Thoracic aorta (tissue), 2 donors: ENCODE results near the gene VWA8. TPM values are rescaled to one million over a fixed set of nuclear protein-coding genes. Genes with fewer than 3 reads are reported as not detected.

ENCODE experiments used
- ATAC-seq: fragments of 150-250 bp; one replicate; pipeline ENCODE4 v1.8.0; 2017; ENCODE audit warnings: low read depth; ENCODE audit not compliant: insufficient number of reproducible peaks, low FRiP score
- DNase-seq: peaks from one replicate; pipeline ENCODE4 v3.0.0-alpha.2; 2020; ENCODE audit warnings: low spot score
- H3K27ac ChIP-seq, 2 donors: fragments of 200-600 bp; sonication (generic); 1 replicate in 1 of 2; 2 replicates in 1 of 2; pipeline ENCODE4 v1.5.1; 2016; ENCODE audit warnings: mild to moderate bottlenecking in 2 of 2, moderate library complexity in 2 of 2
- H3K27me3 ChIP-seq: fragments of 200-600 bp; sonication (generic); replicated peaks from 2 replicates; pipeline ENCODE4 v1.6.0; 2016; ENCODE audit warnings: mild to moderate bottlenecking; ENCODE audit not compliant: insufficient read depth
- H3K36me3 ChIP-seq: fragments of 200-600 bp; sonication (generic); one replicate; pipeline ENCODE4 v1.5.1; 2016
- H3K4me1 ChIP-seq, 2 donors: fragments of 200-600 bp; sonication (generic); 1 replicate in 1 of 2; 2 replicates in 1 of 2; pipeline versions ENCODE4 v1.5.1 to v1.6.0; 2016; ENCODE audit warnings: low read depth in 2 of 2, mild to moderate bottlenecking in 1 of 2; ENCODE audit not compliant: control insufficient read depth in 1 of 2
- H3K4me3 ChIP-seq: fragments of 200-600 bp; sonication (generic); 2 replicates; pipeline ENCODE4 v1.5.1; 2016; ENCODE audit warnings: mild to moderate bottlenecking
- H3K9me3 ChIP-seq: fragments of 200-600 bp; sonication (generic); 2 replicates; pipeline ENCODE4 v1.5.1; 2016
- total RNA-seq, 2 donors: library from RNA; depleted of rRNA; stranded (reverse); fragments of >200 nt; gene quantifications; one replicate each; pipeline versions ENCODE4 v1.1.0 to v1.2.3, GENCODE V29; 2016
- TF ChIP-seq, protein P1 (sequence below): fragments of 200-600 bp; sonication (generic); IDR thresholded peaks from one replicate; pipeline ENCODE4 v1.5.1; 2019; ENCODE audit warnings: antibody characterized with exemption

Gene VWA8
- total RNA-seq, 2 donors from 2014 or later, result 19.8 to 25.3 TPM

DNA sequence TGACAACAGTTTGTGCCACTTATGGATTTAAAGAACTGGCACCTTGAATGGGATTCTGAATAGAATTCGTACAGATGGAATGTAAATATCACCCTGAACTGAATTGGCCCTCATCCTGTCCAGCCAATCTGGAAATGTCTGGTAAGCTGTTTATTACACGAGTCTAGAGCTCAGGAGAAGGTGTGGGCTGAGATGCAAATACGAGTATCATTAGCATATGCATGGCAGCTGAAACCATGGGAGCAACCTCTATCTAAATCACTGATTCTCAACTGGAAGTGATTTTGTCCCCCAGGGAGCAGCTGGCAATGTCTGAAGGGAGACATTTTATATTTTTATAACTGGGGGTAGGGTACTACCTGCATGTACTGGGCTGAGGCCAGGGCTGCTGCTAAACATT is 15.6 kb upstream of the VWA8 start:
- H3K27me3 ChIP-seq, result no peaks in the 10 kb centered on the region
- H3K4me3 ChIP-seq, result no peak overlapping the region
- H3K4me1 ChIP-seq, result peaks cover 0 to 5% of the 10 kb centered on the region in 2 donors
- H3K9me3 ChIP-seq, result no peaks in the 10 kb centered on the region
- TF ChIP-seq, protein P1, sequence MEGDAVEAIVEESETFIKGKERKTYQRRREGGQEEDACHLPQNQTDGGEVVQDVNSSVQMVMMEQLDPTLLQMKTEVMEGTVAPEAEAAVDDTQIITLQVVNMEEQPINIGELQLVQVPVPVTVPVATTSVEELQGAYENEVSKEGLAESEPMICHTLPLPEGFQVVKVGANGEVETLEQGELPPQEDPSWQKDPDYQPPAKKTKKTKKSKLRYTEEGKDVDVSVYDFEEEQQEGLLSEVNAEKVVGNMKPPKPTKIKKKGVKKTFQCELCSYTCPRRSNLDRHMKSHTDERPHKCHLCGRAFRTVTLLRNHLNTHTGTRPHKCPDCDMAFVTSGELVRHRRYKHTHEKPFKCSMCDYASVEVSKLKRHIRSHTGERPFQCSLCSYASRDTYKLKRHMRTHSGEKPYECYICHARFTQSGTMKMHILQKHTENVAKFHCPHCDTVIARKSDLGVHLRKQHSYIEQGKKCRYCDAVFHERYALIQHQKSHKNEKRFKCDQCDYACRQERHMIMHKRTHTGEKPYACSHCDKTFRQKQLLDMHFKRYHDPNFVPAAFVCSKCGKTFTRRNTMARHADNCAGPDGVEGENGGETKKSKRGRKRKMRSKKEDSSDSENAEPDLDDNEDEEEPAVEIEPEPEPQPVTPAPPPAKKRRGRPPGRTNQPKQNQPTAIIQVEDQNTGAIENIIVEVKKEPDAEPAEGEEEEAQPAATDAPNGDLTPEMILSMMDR, result no peak
- no peak overlapping the region for H3K27ac ChIP-seq
- ATAC-seq (no peak), DNase-seq (no peak)
- H3K36me3 ChIP-seq, result no peaks in the 10 kb centered on the region

DNA sequence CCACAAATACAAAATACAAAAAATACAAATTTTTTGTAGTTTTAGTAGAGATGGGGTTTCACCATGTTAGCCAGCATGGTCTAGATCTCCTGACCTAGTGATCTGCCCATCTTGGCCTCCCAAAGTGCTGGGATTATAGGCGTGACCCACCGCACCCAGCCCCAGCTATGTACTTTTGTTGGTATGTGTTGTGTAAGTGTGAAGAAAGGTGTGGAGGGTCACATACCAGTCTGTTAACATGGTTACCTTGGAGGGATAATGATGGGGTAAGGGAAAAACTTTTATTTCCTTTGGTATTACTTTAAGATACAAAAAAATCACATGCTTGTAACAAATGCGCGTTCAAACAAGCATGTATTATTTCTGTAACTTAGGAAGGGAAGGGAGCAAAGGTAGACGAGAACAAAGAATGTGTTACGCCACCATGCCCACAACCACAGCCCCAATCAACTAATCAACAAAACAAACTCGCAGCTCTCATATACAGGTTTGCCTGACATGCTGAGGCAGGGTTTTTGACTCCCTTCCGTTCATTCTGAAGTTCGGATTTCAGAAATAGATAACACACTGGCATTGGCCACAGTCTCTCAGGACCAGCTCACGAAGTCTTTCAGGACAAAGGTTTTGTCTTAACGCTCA is 13.5 kb upstream of the VWA8 start:
- Histone ChIP-seq H3K27ac (no peak overlapping the region), H3K27me3 (no peaks in the 10 kb centered on the region), H3K4me3 (no peak overlapping the region), H3K4me1 (peaks cover 0 to 5% of the 10 kb centered on the region in 2 donors), H3K9me3 (no peaks in the 10 kb centered on the region), H3K36me3 (no peaks in the 10 kb centered on the region)
- TF ChIP-seq, protein P1, result no peak
- DNase-seq (no peak), ATAC-seq (no peak)

DNA sequence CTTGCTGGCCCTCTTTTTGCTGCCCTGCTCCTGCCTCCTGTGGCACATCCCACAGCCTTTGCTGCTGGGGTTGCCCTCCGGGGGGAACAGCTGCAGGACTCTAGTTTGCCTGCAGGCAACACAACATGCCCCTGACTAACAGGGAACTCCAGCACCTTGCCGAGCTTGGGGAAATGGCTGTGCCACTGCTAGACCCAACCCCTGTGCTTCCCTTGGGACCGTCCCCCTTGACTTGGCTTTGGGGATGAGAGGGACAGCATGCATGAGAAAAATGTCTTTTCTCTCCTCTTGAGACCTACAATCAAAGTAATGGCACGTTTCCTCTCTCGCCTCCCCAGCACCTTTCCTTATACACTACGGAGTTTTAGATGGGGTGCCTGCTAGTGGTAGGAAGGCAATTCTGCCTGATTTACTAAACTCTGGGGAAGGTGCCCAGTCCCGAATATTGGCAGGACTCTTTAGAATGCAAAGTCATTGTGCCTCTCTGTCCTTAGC is 12.4 kb upstream of the VWA8 start:
- Histone ChIP-seq H3K4me3 (no peak overlapping the region), H3K9me3 (no peaks in the 10 kb centered on the region), H3K27me3 (no peaks in the 10 kb centered on the region), H3K27ac (no peak overlapping the region), H3K36me3 (no peaks in the 10 kb centered on the region), H3K4me1 (peaks cover 0 to 5% of the 10 kb centered on the region in 2 donors)
- TF ChIP-seq, protein P1, result peak; percentile 39
- DNase-seq (no peak), ATAC-seq (no peak)

DNA sequence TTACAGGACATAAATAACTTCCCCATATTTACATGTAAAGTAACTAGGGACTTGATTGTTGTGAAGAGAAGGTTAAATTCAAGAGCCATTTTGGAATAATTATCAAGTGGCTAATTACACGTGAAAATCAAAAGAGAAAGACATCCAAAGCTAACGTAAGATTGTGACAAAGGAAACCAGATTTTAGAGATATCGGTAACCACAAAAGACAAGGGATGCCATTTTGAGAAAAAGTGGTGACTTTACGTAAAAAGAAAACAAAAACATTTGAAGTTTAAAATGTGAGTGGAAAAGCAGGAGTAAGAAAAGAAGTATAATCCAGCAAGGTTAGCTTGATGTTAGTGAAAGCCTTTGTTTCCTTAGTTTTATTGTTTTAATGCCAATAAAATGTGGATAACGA is 10.9 kb upstream of the VWA8 start:
- no peak for ATAC-seq
- no peaks in the 10 kb centered on the region for H3K9me3 ChIP-seq
- no peak overlapping the region for H3K27ac ChIP-seq
- no peak for DNase-seq
- TF ChIP-seq, protein P1, result no peak
- no peak overlapping the region for H3K4me3 ChIP-seq
- H3K27me3 ChIP-seq, result no peaks in the 10 kb centered on the region
- no peaks in the 10 kb centered on the region for H3K36me3 ChIP-seq
- H3K4me1 ChIP-seq, result peaks cover 0 to 5% of the 10 kb centered on the region in 2 donors

DNA sequence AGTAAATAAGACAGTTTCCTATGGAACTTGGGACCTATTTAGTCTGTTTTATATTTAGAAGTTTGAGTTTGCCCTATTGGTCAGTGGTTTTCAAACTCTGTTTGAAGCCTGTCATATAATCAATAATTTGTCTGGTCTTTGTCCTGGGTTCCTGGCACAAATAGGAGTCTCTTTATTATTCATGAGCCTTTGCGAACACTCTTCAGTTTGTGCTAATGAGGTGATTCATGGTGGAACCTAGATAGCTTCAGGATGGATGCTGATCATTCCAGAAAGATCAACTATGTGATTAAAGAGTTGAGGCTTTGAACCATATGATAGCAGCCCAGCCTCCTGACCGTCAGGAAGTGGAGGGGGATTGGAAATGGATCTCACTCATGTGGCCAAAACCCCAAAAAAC is 10.0 kb upstream of the VWA8 start:
- no peaks in the 10 kb centered on the region for H3K27me3 ChIP-seq
- TF ChIP-seq, protein P1, result no peak
- no peaks in the 10 kb centered on the region for H3K9me3 ChIP-seq
- H3K4me3 ChIP-seq, result no peak overlapping the region
- H3K27ac ChIP-seq, result no peak overlapping the region
- DNase-seq (no peak), ATAC-seq (no peak)
- H3K36me3 ChIP-seq, result no peaks in the 10 kb centered on the region
- peaks cover 0 to 5% of the 10 kb centered on the region in 2 donors for H3K4me1 ChIP-seq
